ENCODE results near the gene SHISAL2A.

GRCh38 chr1:52683367-52683940 is 50.5 kb downstream of the SHISAL2A start:
- TF ChIP-seq CTCF (IDR thresholded peaks at IDR 0.05) (no peak), POLR2A (IDR thresholded peaks at IDR 0.05) (no peak)
